Right ventricle myocardium superior (tissue), 1 donor: ENCODE measurements around the gene SERAC1. TPM values are rescaled to one million over a fixed set of nuclear protein-coding genes. Genes with fewer than 3 reads are reported as not detected.

ENCODE experiments used
- ATAC-seq: fragments of 200-7000 bp; cut with Tn5 transposase; one replicate; pipeline ENCODE4 v1.9.1; 2020; ENCODE audit warnings: mild to moderate bottlenecking; ENCODE audit not compliant: poor library complexity
- DNase-seq: peaks from one replicate; pipeline ENCODE4 v3.0.0-alpha.2; 2020
- intact Hi-C: fragments of 100-400 bp; cut with DNase I; formaldehyde crosslinking; loops from one replicate; pipeline ENCODE4 v1.11.2; 2022
- total RNA-seq: library from RNA; stranded (reverse); fragmentation: NEBNext Ultra II Directional; extraction: Animal tissue kit (Norgen Biotek cat#: 25700); gene quantifications from one replicate; pipeline ENCODE4 v1.2.1, GENCODE V29; 2021
- donor health status: DM: no; HTN: yes; CAD: no; lungs with severe emphysema.

Gene SERAC1
- total RNA-seq, 1 donor from 2014 or later, result 4.5 TPM

GRCh38 chr6:158087224-158087867 is 80.7 kb downstream of the SERAC1 start:
- intact Hi-C loops, result no loop called here
- peak; percentile 41 for DNase-seq
- ATAC-seq, result peak; percentile 7

DNA sequence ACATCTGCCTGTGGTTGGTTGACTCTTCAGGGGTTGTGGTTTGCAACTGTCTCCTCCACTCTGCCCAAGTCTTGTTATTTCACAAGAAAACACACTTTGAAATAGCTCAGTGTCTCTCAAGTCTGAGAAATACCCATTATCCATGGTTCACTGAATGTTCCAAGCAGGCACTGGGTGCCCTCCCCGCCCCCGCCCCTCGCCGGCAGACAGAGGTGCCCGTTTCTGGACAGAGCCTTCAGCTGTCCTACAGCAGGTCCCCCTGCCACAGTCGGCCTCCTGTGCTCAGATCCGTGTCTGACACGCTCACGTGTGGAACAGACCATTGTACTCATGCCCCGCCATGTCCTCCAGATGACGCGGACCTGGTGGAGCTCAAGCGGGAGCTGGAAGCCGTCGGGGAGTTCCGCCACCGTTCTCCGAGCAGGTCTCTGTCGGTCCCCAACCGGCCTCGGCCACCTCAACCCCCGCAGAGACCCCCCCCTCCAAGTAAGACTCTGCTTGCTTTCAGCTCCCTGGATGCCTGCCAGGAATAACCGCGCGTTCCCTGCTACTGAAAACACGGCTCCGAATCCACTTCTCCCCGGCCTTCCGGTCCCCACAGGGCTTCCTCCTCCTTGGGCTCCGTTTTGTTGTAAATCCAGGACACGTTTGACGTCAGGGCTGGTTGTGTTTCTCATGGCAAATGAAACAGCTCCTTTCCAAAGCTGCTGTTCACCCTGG is 81.4 kb downstream of the SERAC1 start:
- DNase-seq, result peak; percentile 70
- intact Hi-C loops, result no loop called here
- ATAC-seq, result peak; percentile 6

DNA sequence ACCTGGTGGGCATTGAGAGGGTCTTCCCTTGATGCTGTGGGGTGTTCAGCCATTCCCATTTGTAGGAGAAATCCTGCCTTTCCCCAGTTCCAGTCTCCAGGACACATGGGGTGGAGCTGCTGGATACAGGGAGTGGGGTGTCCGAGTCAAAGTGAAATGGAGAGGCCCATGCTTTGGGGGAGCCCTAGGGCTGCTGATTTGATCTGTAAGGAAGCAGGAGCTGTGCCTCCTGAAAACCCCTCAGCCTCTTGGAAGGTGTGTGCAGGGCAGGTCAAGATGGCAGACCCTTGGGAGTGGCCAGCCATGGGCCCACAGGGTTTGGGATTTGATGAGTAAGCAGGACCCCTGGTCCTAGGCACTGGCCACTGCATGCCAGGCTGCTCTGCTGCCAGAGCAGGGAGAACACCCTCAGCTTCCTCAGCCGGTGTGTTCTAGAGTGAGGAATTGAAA is 82.0 kb downstream of the SERAC1 start:
- DNase-seq (no peak), ATAC-seq (no peak)
- intact Hi-C loops, result no loop called here

GRCh38 chr6:158085261-158086053 is 82.6 kb downstream of the SERAC1 start:
- ATAC-seq (no peak), DNase-seq (no peak)
- intact Hi-C loops, result no loop called here

DNA sequence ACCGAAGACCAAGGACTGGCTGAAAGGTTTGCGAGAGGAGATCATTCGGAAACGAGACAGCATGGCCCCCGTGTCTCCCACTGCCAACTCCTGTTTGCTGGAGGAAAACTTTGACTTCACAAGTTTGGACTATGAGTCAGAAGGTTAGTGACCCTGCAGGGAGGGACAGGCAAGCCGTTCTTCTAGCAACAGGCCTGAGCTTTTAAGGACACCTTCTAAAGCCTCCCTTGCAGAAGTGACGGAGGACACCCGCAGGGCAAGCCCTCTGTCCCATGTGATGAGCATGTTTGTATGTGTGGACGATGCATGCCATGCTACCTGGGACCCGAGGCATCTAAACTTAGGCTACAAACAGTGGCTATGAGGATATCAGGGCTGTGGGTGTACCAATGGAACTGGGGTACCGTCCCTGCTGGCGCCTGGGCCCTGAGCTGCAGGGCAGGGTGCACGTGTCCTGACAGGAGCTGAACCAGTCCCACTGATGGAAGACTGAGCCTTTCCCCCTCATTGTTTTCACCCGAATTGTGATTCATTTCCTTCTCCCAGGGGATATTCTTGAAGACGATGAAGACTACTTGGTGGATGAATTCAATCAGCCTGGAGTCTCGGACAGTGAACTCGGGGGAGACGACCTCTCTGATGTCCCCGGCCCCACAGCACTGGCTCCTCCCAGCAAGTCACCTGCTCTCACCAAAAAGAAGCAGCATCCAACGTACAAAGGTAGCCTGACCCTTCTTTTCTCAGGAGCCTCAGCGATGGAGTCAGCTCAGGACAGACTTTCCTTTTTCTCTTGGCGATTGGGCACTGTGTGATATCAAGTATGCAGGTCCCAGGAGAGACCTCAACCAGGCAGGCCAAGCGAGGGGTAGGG is 84.4 kb downstream of the SERAC1 start:
- intact Hi-C loops, result no loop called here
- ATAC-seq (no peak), DNase-seq (no peak)

GRCh38 chr6:158081657-158081935 is 86.5 kb downstream of the SERAC1 start:
- ATAC-seq, result no peak
- DNase-seq, result peak; percentile 45
- intact Hi-C loops, result no loop called here

DNA sequence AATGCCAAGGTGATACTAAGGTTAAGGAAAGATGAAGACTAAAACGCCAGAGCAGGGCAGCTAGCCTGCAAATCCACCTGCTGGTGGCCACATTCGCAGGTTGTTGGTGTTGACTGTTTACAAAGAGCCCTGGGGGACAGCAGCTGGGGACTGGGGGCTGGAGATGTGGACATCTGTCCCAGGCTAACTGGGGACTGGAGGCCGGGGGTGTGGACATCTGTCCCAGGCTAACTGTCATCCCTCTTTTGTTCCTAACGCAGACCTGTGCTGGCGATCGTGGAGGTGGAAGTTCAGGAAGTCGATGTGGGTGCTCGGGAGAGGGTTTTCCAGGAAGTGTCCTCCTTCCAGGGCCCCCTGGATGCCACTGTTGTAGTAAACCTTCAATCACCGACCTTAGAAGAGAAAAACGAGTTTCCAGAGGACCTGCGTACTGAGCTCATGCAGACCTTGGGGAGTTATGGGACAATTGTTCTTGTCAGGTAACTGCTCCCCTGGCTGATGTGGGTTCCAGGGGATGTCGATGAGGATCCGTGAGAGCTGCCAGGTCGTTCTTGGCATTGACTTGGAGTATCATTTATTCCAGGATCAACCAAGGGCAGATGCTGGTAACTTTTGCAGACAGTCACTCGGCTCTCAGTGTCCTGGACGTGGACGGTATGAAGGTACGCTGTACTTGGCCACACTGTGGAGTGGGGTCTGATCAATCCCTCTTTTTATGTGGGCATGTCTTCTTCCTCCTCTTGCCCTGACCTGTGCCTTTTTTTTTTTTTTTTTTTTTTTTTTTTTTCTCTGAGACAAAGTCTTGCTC is 87.0 kb downstream of the SERAC1 start:
- intact Hi-C loops, result no loop called here
- no peak for ATAC-seq
- peak; percentile 26 for DNase-seq

DNA sequence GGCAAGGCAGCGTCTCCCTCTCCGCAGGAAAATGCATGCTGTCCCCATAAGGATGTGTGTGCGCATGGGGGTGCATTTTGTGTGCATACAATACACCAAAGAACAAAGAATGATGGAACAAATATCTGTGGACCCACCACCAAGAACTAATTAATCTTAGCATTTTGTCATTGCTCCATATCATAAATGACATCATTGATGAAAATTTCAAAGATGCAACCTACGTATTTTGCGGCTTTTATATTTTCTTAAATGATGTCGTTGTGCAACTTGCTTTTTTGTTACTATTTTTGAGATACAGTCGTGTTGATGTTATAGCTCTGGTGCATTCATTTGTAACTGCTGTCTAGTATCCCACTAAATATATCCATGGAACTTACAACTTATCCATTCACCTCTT is 89.7 kb downstream of the SERAC1 start:
- DNase-seq, result no peak
- intact Hi-C loops, result no loop called here
- no peak for ATAC-seq

- ATAC-seq, result no peak
- no peak for DNase-seq
- intact Hi-C loops, result no loop called here
These were observed 90.4 kb downstream of the SERAC1 start for GRCh38 chr6:158077676-158078075.

DNA sequence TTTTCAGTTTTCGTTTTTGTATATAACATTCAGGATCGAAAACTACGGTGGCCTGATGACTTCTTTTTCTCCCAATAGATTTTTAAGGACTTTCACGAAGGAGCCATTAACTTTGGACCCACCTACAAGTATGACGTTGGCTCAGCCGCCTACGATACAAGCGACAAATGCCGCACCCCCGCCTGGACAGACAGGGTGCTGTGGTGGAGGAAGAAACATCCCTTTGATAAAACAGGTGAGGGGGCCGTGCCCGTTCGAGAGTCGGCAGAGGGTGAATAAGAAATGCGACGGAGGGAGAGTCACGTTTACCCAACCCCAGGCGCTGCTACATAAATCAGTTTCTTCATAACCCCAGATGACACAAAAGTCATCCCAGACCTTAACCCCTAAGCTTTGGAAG is 91.5 kb downstream of the SERAC1 start:
- ATAC-seq (no peak), DNase-seq (no peak)
- intact Hi-C loops, result no loop called here

DNA sequence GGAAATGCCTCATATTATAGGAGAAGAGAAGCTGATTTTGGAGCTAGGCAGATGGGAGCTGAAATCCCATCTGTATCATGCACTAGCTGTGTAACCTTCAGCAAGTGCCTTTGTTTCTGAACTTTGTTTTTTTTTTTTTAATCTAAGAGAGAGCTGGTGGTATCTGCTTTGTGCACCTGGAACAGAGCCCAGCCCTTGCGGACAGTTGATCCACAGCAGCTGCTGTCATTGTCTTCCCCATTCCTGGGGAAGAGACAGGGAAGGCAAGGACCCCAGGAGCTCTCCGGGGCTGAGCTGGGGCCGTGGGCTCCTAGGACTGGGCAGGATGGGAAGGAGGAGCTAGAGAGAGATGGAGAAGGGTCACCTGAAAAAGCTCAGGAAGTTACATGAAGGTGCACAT is 94.3 kb downstream of the SERAC1 start:
- ATAC-seq (no peak), DNase-seq (no peak)

DNA sequence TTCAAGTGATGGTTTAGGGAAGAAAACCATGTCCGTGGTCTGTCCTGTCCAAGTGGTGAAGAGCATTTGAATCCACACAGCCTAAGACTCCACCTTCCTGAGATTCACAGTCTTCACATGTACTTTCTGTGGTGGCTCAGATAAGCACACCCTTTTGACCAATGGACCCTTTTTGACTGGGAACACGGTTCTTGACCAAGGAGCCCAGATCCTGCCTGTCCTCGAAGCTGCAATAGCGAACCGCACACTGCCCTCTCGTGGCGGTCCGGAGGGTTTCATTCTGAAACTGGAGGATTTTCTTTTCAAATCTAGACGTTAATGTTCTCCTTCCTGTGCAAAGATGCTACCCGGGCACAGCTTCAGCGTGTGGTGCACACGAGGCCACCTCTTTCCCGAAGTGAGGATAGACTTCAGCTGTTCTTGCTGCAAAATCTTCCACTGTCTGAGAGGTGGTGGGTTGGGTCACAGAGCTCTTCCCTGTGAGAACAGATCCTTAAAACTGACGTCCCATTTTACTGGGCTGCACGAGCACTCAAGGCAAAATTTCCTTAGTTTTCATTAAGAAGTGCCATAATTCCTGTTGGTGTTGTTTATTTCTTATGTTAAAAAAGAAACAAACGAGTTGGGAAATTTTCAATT is 95.9 kb downstream of the SERAC1 start:
- intact Hi-C loops, result loop anchor here (5.0 kb wide), 1 partner anchor 90 kb away; the partner anchor contains the start of gene SYNJ2
- ATAC-seq (peak; percentile 82), DNase-seq (peak; percentile 83)

More for the DNA sequence above, 94.3 kb downstream of the SERAC1 start:
- intact Hi-C loops, result loop anchor here (5.0 kb wide), 1 partner anchor 91 kb away; the partner anchor contains the start of gene SYNJ2

DNA sequence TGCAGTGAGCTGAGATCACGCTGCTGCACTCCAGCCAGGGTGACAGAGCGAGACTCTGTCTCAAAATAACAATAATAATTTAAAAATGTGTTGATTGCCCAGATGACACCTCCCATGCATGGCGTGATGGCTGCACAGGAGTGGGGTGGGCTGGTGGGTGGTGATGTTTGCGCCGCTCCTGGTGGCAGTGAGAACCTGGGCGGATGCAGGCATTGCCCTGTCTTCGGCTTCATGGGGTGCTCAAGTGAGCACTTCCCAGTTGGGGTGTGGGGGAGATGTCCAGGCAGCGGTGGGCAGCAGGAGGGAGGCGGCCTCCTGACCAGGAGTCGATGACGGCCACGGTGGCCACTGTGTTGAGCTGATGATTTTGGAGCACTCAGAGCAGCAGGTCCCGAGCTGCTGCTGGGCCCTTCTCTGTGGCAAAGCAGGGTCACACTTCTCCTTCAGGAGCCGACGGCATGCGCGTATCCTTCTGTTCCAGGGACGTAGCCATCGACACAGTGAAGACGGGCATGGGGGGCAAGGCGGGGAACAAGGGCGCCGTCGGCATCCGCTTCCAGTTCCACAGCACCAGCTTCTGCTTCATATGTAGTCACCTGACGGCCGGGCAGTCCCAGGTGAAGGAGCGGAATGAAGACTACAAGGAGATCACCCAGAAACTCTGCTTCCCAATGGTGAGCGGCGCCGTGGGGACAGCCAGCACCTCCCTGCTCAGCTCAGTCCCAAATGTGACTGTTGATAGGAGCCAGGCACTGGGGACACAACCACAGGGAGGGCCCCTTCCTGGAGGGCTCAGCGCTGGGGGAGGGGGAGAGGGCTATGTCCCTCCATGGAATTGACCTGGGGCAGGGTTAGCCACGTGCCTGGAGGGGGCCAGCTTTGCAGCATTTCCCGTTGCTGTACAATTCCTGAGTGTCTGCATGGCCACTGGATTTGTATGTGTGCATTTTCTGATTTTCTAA is 96.7 kb downstream of the SERAC1 start:
- DNase-seq (no peak), ATAC-seq (peak; percentile 17)
- intact Hi-C loops, result loop anchor here (5.0 kb wide), 1 partner anchor 89 kb away; the partner anchor contains the start of gene SYNJ2

GRCh38 chr6:158070513-158070912 is 97.5 kb downstream of the SERAC1 start:
- intact Hi-C loops, result loop anchor here (5.0 kb wide), 1 partner anchor 88 kb away; the partner anchor contains the start of gene SYNJ2
- ATAC-seq (no peak), DNase-seq (no peak)

- intact Hi-C loops, result loop anchor here (5.0 kb wide), 1 partner anchor 87 kb away; the partner anchor contains the start of gene SYNJ2
- ATAC-seq (no peak), DNase-seq (no peak)
These were observed 98.3 kb downstream of the SERAC1 start for GRCh38 chr6:158069800-158070195.
